Astrocyte of the spinal cord (primary cell): ENCODE results near the gene KCNG3.
A peak's percentile ranks its signal among the peaks of the same experiment; 100 is the strongest.

Experiments
- DNase-seq: peaks from one replicate; pipeline ENCODE4 v3.0.0; 2011; ENCODE audit warnings: low read depth, low spot score
- H3K4me3 ChIP-seq: 2 replicates; pipeline ENCODE4 v1.5.1; 2011; ENCODE audit warnings: low read depth, mild to moderate bottlenecking, low read length, moderate library complexity
- in situ Hi-C: cut with HindIII; loops from 2 replicates; pipeline ENCODE4 v1.10.0; 2017; ENCODE audit warnings: low sequenced_read_pairs
- TF ChIP-seq, protein P1 (sequence below): IDR thresholded peaks from 2 replicates; pipeline ENCODE4 v1.5.1; 2012; ENCODE audit warnings: low read depth, mild to moderate bottlenecking, low read length, inconsistent platforms

The KCNG3 gene, protein sequence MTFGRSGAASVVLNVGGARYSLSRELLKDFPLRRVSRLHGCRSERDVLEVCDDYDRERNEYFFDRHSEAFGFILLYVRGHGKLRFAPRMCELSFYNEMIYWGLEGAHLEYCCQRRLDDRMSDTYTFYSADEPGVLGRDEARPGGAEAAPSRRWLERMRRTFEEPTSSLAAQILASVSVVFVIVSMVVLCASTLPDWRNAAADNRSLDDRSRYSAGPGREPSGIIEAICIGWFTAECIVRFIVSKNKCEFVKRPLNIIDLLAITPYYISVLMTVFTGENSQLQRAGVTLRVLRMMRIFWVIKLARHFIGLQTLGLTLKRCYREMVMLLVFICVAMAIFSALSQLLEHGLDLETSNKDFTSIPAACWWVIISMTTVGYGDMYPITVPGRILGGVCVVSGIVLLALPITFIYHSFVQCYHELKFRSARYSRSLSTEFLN

DNA sequence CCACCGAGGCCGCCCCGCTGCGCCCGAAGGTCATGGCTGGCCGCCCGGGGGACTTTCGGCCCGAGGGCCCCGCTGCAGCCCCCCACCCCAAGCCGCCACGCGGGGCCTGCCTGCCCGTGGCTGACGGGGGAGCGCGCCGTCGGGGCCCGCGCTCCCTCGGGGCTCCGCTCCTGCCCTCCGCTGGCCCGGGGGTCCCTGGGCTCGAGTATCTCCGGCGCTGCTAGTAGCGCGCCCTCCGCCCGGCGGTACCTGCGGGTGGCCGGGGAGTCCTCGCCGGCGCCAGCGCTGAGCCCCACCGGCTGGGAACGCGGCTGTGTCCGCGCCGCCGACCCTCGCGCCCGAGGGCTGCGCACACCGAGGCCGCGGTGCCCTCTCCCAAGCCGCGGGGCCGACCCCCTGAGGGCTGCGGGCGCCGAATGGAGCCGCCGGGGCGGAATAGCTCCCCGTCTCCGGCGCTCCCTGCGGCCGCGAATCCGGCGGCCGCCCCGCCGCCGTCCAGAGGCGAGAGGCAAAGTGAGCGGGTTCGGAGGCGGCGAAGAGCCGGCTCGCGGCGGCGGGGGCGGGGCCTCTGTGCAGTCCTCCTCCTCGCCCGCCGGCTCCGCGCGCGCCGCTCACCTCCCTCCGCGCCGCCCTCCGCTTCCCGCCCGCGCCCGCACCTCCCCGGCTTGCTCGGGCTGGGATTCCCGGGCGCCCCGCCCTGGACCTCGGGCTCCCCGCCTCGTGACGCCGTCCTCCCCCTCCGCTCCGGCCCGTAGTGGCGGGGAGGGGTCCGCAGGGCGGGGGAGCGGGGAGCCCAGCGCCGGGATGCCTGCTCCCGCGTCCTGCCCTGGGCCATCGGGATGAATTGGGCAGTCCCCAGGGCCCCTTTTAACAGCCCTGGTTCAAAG lies at the start of gene KCNG3:
Gene KCNG3, minus strand, starts transcription at position 515 of the 887 bp plus-strand sequence. Its CDS starts 481 bp downstream, at position 34.
- in situ Hi-C loops, result no loop called here
- H3K4me3 ChIP-seq, result peak within 1 kb of the TSS; percentile 44
- peak; percentile 22 for DNase-seq
- TF ChIP-seq, protein P1, sequence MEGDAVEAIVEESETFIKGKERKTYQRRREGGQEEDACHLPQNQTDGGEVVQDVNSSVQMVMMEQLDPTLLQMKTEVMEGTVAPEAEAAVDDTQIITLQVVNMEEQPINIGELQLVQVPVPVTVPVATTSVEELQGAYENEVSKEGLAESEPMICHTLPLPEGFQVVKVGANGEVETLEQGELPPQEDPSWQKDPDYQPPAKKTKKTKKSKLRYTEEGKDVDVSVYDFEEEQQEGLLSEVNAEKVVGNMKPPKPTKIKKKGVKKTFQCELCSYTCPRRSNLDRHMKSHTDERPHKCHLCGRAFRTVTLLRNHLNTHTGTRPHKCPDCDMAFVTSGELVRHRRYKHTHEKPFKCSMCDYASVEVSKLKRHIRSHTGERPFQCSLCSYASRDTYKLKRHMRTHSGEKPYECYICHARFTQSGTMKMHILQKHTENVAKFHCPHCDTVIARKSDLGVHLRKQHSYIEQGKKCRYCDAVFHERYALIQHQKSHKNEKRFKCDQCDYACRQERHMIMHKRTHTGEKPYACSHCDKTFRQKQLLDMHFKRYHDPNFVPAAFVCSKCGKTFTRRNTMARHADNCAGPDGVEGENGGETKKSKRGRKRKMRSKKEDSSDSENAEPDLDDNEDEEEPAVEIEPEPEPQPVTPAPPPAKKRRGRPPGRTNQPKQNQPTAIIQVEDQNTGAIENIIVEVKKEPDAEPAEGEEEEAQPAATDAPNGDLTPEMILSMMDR, result no peak

DNA sequence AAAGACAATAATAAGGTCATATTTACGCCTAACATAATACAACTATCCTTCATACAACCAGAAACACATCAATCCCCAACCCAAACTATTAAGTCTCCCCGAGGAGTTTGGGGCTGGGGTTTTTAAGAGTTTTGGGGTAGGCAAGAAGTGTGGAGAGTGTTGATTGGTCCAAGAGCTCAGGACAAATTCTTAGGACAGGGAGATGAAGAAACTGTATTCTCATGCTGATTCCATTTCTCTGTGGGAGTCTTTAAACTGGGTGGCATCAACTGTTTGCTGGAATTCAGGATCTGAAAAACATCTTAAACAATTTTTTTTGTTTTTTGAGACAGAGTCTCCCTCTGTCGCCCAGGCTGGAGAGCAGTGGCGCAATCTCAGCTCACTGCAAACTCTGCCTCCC lies 49.1 kb upstream of the KCNG3 start:
- in situ Hi-C loops, result no loop called here
- H3K4me3 ChIP-seq, result no peak overlapping the region
- no peak for DNase-seq
- TF ChIP-seq, protein P1, result no peak

DNA sequence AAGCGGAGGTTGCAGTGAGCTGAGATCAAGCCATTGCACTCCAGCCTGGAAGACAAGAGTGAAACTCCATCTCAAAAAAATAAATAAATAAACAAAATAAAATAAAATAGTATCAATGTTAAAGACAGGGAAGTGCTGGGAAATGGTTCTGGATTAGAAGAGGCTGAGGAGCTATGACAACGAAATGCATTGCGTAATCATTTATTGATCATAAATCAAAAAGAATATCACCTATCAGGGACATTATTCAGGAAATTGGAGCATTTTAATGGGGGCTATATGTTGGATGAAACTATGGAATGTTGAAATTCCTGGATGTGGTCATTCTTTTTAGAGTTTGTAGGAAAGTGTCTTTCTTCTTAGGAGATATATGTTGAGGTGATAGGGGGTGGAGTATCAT lies 43.7 kb upstream of the KCNG3 start:
- DNase-seq, result no peak
- in situ Hi-C loops, result no loop called here

DNA sequence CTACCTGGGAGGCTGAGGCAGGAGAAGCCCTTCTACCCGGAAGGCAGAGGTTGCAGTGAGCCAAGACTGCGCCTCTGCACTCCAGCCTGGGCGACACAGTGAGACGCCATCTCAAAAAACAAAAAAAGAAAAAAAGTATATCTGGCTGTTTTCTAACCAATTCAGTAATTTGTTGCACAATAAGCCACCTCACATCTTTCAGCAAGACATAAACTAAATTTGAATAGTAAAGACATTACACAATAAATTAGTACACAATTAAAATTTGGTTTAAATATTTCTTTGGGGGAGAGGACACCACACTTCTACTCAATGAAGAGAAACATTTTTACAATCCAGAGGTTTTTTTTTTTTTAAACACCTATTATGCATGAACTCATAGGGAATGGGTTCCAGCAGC lies 38.6 kb upstream of the KCNG3 start:
- in situ Hi-C loops, result no loop called here

More for the DNA sequence above, 43.7 kb upstream of the KCNG3 start:
- TF ChIP-seq, protein P1, result no peak
- no peak overlapping the region for H3K4me3 ChIP-seq

DNA sequence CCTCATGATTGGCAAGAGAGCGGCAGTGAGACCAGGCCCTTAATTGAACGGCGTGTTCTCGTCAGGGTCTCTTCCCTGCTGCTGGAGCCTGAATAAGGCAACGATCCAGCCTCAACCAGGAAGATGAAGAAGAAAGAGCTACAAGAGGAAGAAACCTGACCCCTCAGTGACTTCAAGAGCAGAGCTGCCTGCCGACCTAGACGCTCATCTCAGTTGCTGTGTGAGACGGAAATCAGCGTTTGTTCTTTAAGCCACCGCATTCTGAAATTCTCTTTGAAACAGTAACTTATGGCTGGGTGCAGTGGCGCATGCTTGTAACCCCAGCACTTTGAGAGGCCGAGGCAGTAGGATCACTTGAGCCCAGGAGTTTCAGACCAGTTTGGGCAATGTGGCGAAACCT lies 29.6 kb upstream of the KCNG3 start:
- in situ Hi-C loops, result no loop called here
- H3K4me3 ChIP-seq, result no peak overlapping the region
- no peak for DNase-seq
- TF ChIP-seq, protein P1, result no peak

More for the DNA sequence above, 38.6 kb upstream of the KCNG3 start:
- no peak for DNase-seq
- TF ChIP-seq, protein P1, result no peak
- H3K4me3 ChIP-seq, result no peak overlapping the region

DNA sequence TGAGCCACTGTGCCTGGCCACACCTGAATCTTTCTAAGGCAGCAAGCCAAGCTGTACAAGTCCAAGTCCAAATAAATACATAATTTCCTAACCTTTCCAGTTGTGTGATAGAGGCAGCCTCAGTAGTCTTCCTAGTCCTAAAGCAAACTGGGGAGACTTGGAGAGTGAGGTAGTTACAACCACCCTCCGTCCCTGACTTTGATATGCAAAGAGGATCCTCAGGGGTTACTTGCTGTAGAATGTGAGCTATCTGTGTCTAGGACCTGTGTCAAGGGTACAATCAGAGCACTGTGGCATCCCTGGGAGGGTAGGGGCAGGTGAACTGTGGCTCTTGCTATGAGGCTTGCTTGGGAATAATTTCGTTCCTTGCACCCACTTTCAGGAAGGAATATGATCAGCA lies 28.3 kb upstream of the KCNG3 start:
- in situ Hi-C loops, result no loop called here
- no peak overlapping the region for H3K4me3 ChIP-seq
- no peak for DNase-seq
- TF ChIP-seq, protein P1, result no peak
